Activated CD8-positive, alpha-beta T cell treated with anti-CD3 and anti-CD28 coated beads, Interleukin-2, amount 10 ng/mL, durations not matched to agents 7 days and 5 days (primary cell): ENCODE results near the gene LRRC2. TPM values are rescaled to one million over a fixed set of nuclear protein-coding genes. Genes with fewer than 3 reads are reported as not detected.

Experiments
- ATAC-seq: fragments of 150-1000 bp; cut with Tn5 transposase; one replicate; pipeline ENCODE4 v1.10.0; 2021; ENCODE audit warnings: moderate library complexity
- CTCF ChIA-PET: fragments of 350-600 bp; sonication (Branson Sonifier 250); formaldehyde crosslinking; loops from one replicate; lab custom pipeline; 2021; ENCODE audit warnings: antibody characterized with exemption; lab: Charles Lee
- POLR2A ChIA-PET: fragments of 350-600 bp; sonication (Branson Sonifier 250); formaldehyde crosslinking; loops from one replicate; lab custom pipeline; 2021; ENCODE audit warnings: antibody characterized with exemption; lab: Charles Lee
- DNase-seq: peaks from one replicate; pipeline ENCODE4 v3.0.0-alpha.2; 2020
- H3K27ac Mint-ChIP-seq: one replicate; pipeline ENCODE4 v1.8.0; 2021; ENCODE audit warnings: mild to moderate bottlenecking, mixed read lengths
- H3K27me3 Mint-ChIP-seq: one replicate; pipeline ENCODE4 v1.8.0; 2021; ENCODE audit warnings: low read depth, mixed read lengths
- H3K36me3 Mint-ChIP-seq: one replicate; pipeline ENCODE4 v1.8.0; 2021; ENCODE audit warnings: low read depth, mixed read lengths
- H3K4me1 Mint-ChIP-seq: one replicate; pipeline ENCODE4 v1.8.0; 2021; ENCODE audit warnings: low read depth, mixed read lengths
- H3K4me3 Mint-ChIP-seq: one replicate; pipeline ENCODE4 v1.8.0; 2021; ENCODE audit warnings: mild to moderate bottlenecking, mixed read lengths
- H3K9me3 Mint-ChIP-seq: one replicate; pipeline ENCODE4 v1.8.0; 2022; ENCODE audit warnings: mixed read lengths; ENCODE audit not compliant: insufficient read depth
- total RNA-seq, 2 experiments: library from RNA; stranded (reverse); gene quantifications; one replicate each; pipeline ENCODE4 v1.2.3, GENCODE V29; 2021

The LRRC2 gene
- total RNA-seq, 2 experiments from 2014 or later: 0.11 TPM; not detected in 1

GRCh38 chr3:46564190-46565021, 1.7 kb downstream of the LRRC2 start:
- Mint-ChIP-seq H3K36me3 (no peaks in the 10 kb centered on the region), H3K27ac (no peak overlapping the region), H3K4me3 (no peak overlapping the region), H3K27me3 (peaks cover 51% of the 10 kb centered on the region), H3K9me3 (peaks cover 3% of the 10 kb centered on the region), H3K4me1 (peaks cover 17% of the 10 kb centered on the region)
- ChIA-PET POLR2A (interaction anchor here (1.1 kb wide), 1 partner anchor 25 kb away, joined by 3 read pairs; no protein-coding TSS in a partner anchor), CTCF (interaction anchor here (0.8 to 1.8 kb wide), 4 partner anchors 11 to 75 kb away, joined by 3 to 25 read pairs (median 4); no protein-coding TSS in a partner anchor)
- ATAC-seq (no peak), DNase-seq (no peak)

GRCh38 chr3:46561951-46562350, 4.2 kb downstream of the LRRC2 start:
- no peaks in the 10 kb centered on the region for H3K36me3 Mint-ChIP-seq
- no peak for DNase-seq
- ChIA-PET POLR2A (no interaction called here), CTCF (interaction anchor here (1.2 to 6.4 kb wide), 4 partner anchors 23 to 72 kb away, joined by 3 to 223 read pairs (median 8); no protein-coding TSS in a partner anchor)
- no peak for ATAC-seq
- no peak overlapping the region for H3K27ac Mint-ChIP-seq
- H3K27me3 Mint-ChIP-seq: peaks cover 47% of the 10 kb centered on the region
- H3K4me3 Mint-ChIP-seq: no peak overlapping the region
- H3K4me1 Mint-ChIP-seq: peaks cover 38% of the 10 kb centered on the region
- peaks cover 3% of the 10 kb centered on the region for H3K9me3 Mint-ChIP-seq

DNA sequence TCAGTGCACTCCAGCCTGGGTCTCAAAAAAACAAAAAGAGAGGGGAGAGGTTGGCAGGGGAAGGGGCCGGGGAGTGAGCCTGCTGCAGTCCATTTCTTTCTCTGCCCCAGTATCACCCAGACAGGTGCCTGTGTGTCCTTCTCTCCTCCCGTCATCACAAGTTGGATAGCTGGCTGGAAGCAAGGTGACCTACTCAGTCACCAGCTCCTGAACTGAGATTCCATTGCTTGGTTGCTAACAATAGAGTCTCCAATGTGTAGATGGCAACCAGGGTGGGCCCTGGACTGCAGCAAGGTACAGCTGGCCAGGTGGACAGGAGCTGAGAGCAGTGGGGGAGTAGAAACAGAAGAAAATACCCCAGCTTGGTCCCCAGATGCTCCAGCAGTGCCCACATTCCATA, 4.6 kb downstream of the LRRC2 start:
- Mint-ChIP-seq H3K27me3 (peaks cover 50% of the 10 kb centered on the region), H3K9me3 (peaks cover 3% of the 10 kb centered on the region), H3K4me1 (peaks cover 38% of the 10 kb centered on the region), H3K27ac (no peak overlapping the region), H3K4me3 (no peak overlapping the region), H3K36me3 (no peaks in the 10 kb centered on the region)
- POLR2A ChIA-PET: no interaction called here
- CTCF ChIA-PET: interaction anchor here (1.2 to 6.4 kb wide), 4 partner anchors 23 to 72 kb away, joined by 3 to 223 read pairs (median 8); no protein-coding TSS in a partner anchor
- ATAC-seq (no peak), DNase-seq (no peak)

DNA sequence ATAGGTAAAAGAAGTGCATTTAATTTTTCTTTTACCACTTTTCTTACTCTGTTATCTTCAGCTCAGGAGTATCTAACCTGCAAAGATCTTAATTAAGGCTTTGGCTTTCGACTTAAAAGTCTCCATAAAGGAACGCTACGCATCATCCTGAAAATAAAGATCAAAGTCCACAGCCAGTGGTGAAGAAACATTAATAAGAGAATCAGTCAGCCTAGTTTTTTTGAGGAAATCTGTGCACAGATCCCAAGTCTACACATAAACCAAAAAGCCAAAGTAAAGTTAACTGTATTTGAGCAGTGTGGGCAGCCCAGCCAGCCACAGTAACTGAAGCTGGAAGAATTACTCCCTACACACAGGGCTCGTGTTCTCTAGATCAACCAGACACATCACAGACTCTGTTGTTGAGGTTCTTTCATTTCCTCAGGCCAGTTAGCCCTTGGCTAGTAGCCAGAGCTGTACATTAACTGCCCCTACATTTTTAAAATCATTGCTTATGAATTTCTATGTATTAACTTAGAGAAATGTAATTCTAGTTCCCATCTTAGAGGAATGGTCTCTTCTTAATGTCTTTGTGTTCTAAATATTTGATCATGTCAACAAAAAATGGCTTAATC, 6.9 kb downstream of the LRRC2 start:
- peaks cover 3% of the 10 kb centered on the region for H3K9me3 Mint-ChIP-seq
- ATAC-seq: no peak
- H3K36me3 Mint-ChIP-seq: no peaks in the 10 kb centered on the region
- CTCF ChIA-PET: interaction anchor here (0.8 to 6.4 kb wide), 21 partner anchors 9 to 812 kb away, joined by 3 to 223 read pairs (median 5); partner anchors contain the start of gene RTP3
- peaks cover 26% of the 10 kb centered on the region for H3K4me1 Mint-ChIP-seq
- POLR2A ChIA-PET: no interaction called here
- no peak for DNase-seq
- H3K27me3 Mint-ChIP-seq: peaks cover 41% of the 10 kb centered on the region
- H3K4me3 Mint-ChIP-seq: peak overlapping the region; percentile 77
- H3K27ac Mint-ChIP-seq: no peak overlapping the region

- CTCF ChIA-PET: interaction anchor here (0.6 to 6.4 kb wide), 36 partner anchors 9 to 812 kb away, joined by 3 to 223 read pairs (median 4); partner anchors contain the start of genes CCR5 and RTP3
- POLR2A ChIA-PET: no interaction called here
- ATAC-seq (peak; percentile 100), DNase-seq (peak; percentile 84)
- H3K4me1 Mint-ChIP-seq: peaks cover 26% of the 10 kb centered on the region
- peaks cover 3% of the 10 kb centered on the region for H3K9me3 Mint-ChIP-seq
- H3K27ac Mint-ChIP-seq: peak overlapping the region; percentile 63
- H3K27me3 Mint-ChIP-seq: peaks cover 44% of the 10 kb centered on the region
- H3K36me3 Mint-ChIP-seq: no peaks in the 10 kb centered on the region
- peak overlapping the region; percentile 77 for H3K4me3 Mint-ChIP-seq
These were observed 7.7 kb downstream of the LRRC2 start for GRCh38 chr3:46558184-46559043.

- ChIA-PET CTCF (interaction anchor here (0.6 to 6.4 kb wide), 25 partner anchors 9 to 281 kb away, joined by 3 to 223 read pairs (median 4); partner anchors contain the start of genes CCR5 and RTP3), POLR2A (no interaction called here)
- Mint-ChIP-seq H3K27me3 (peaks cover 39% of the 10 kb centered on the region), H3K4me3 (no peak overlapping the region), H3K9me3 (peaks cover 3% of the 10 kb centered on the region), H3K27ac (no peak overlapping the region), H3K4me1 (peaks cover 26% of the 10 kb centered on the region), H3K36me3 (no peaks in the 10 kb centered on the region)
- ATAC-seq (no peak), DNase-seq (no peak)
These were observed 8.3 kb downstream of the LRRC2 start for GRCh38 chr3:46557814-46558183.

GRCh38 chr3:46553154-46553553, 12.9 kb downstream of the LRRC2 start:
- ChIA-PET POLR2A (no interaction called here), CTCF (interaction anchor here (1.3 kb wide), 1 partner anchor 65 kb away, joined by 9 read pairs; no protein-coding TSS in a partner anchor)
- Mint-ChIP-seq H3K4me3 (no peak overlapping the region), H3K36me3 (peaks cover 5% of the 10 kb centered on the region), H3K9me3 (no peaks in the 10 kb centered on the region), H3K27me3 (peaks cover 28% of the 10 kb centered on the region), H3K4me1 (peaks cover 24% of the 10 kb centered on the region), H3K27ac (no peak overlapping the region)
- no peak for DNase-seq
- no peak for ATAC-seq

DNA sequence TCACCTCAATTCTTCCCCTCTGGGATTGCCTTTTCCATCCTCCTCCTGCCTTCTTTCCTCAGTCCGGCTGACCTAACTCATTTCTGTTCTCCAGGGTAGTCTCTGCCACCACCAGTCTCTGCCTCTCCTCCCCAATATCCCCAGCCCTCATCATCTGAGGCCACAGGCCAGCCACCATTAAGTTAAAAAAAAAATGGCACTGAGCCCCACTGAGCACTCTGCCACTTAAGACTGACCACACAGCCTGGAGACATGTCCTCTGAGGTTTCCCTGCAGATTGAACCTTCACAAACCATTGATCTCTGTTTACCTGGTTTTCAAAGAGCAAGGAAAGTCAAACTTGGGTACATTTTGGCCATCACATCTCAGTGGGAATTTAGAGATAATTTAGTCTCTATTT, 13.6 kb downstream of the LRRC2 start:
- no peaks in the 10 kb centered on the region for H3K9me3 Mint-ChIP-seq
- DNase-seq: no peak
- H3K4me3 Mint-ChIP-seq: no peak overlapping the region
- H3K27me3 Mint-ChIP-seq: peaks cover 32% of the 10 kb centered on the region
- ATAC-seq: no peak
- peaks cover 5% of the 10 kb centered on the region for H3K36me3 Mint-ChIP-seq
- ChIA-PET CTCF (no interaction called here), POLR2A (no interaction called here)
- no peak overlapping the region for H3K27ac Mint-ChIP-seq
- H3K4me1 Mint-ChIP-seq: peaks cover 18% of the 10 kb centered on the region

- peaks cover 5% of the 10 kb centered on the region for H3K36me3 Mint-ChIP-seq
- H3K4me1 Mint-ChIP-seq: peaks cover 14% of the 10 kb centered on the region
- no peak for ATAC-seq
- DNase-seq: no peak
- no peak overlapping the region for H3K27ac Mint-ChIP-seq
- H3K27me3 Mint-ChIP-seq: peaks cover 26% of the 10 kb centered on the region
- H3K9me3 Mint-ChIP-seq: no peaks in the 10 kb centered on the region
- CTCF ChIA-PET: interaction anchor here (1.2 to 4.2 kb wide), 3 partner anchors 13 to 78 kb away, joined by 3 to 42 read pairs (median 20); no protein-coding TSS in a partner anchor
- H3K4me3 Mint-ChIP-seq: no peak overlapping the region
- POLR2A ChIA-PET: interaction anchor here (0.6 to 0.9 kb wide), 2 partner anchors 10 to 13 kb away, joined by 3 to 4 read pairs; no protein-coding TSS in a partner anchor
These were observed 14.5 kb downstream of the LRRC2 start for GRCh38 chr3:46551615-46552014.

- ChIA-PET CTCF (interaction anchor here (0.7 to 4.2 kb wide), 4 partner anchors 8 to 80 kb away, joined by 3 to 42 read pairs (median 18); no protein-coding TSS in a partner anchor), POLR2A (interaction anchor here (2.6 kb wide), 1 partner anchor 11 kb away, joined by 12 read pairs; no protein-coding TSS in a partner anchor)
- DNase-seq (no peak), ATAC-seq (no peak)
- H3K4me3 Mint-ChIP-seq: no peak overlapping the region
- peaks cover 17% of the 10 kb centered on the region for H3K27me3 Mint-ChIP-seq
- peaks cover 5% of the 10 kb centered on the region for H3K36me3 Mint-ChIP-seq
- no peak overlapping the region for H3K27ac Mint-ChIP-seq
- no peaks in the 10 kb centered on the region for H3K9me3 Mint-ChIP-seq
- H3K4me1 Mint-ChIP-seq: peaks cover 26% of the 10 kb centered on the region
These were observed 16.1 kb downstream of the LRRC2 start for GRCh38 chr3:46549989-46550388.
